Measurements from ENCODE around the gene NRG2. TPM values are rescaled to one million over a fixed set of nuclear protein-coding genes. Genes with fewer than 3 reads are reported as not detected.

NRG2 gene
- total RNA-seq, 1 donor from 2014 or later, result 1.4 TPM

DNA sequence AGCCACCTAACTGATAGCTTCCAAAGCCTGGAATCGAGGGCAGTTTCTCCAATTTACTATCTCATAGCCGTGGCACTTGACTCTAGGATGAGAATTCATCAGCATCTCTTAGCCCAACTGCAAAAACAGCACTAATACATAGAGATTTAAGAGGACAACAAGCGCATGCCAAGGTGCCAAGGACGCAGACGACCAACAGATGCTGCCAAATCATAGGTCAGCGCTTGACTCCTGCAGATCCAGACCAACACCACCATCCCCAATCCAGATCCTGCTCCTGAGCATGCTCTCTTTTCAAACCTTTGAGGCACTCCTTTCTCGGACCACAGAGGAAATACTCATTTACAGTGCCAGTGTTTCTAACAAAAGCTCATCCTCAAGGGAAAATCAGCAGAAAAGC lies 24.6 kb downstream of the NRG2 start:
- Mint-ChIP-seq H3K27me3 (peaks cover 4% of the 10 kb centered on the region), H3K27ac (no peak overlapping the region), H3K9me3 (no peaks in the 10 kb centered on the region), H3K4me3 (no peak overlapping the region), H3K4me1 (ENCODE audit: unreplicated experiment) (no peaks in the 10 kb centered on the region), H3K36me3 (no peaks in the 10 kb centered on the region)
- DNase-seq (ENCODE audit: extremely low spot score, unreplicated experiment), result no peak
- TF ChIP-seq, protein P1, sequence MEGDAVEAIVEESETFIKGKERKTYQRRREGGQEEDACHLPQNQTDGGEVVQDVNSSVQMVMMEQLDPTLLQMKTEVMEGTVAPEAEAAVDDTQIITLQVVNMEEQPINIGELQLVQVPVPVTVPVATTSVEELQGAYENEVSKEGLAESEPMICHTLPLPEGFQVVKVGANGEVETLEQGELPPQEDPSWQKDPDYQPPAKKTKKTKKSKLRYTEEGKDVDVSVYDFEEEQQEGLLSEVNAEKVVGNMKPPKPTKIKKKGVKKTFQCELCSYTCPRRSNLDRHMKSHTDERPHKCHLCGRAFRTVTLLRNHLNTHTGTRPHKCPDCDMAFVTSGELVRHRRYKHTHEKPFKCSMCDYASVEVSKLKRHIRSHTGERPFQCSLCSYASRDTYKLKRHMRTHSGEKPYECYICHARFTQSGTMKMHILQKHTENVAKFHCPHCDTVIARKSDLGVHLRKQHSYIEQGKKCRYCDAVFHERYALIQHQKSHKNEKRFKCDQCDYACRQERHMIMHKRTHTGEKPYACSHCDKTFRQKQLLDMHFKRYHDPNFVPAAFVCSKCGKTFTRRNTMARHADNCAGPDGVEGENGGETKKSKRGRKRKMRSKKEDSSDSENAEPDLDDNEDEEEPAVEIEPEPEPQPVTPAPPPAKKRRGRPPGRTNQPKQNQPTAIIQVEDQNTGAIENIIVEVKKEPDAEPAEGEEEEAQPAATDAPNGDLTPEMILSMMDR (conservative IDR thresholded peaks at IDR 0.05), result no peak

GRCh38 chr5:140018096-140018481 lies 25.0 kb downstream of the NRG2 start:
- Mint-ChIP-seq H3K9me3 (no peaks in the 10 kb centered on the region), H3K27me3 (peaks cover 4% of the 10 kb centered on the region), H3K27ac (no peak overlapping the region), H3K4me3 (no peak overlapping the region), H3K4me1 (ENCODE audit: unreplicated experiment) (no peaks in the 10 kb centered on the region), H3K36me3 (no peaks in the 10 kb centered on the region)
- TF ChIP-seq, protein P1 (conservative IDR thresholded peaks at IDR 0.05), result no peak
- DNase-seq (ENCODE audit: extremely low spot score, unreplicated experiment), result no peak

- H3K4me3 Mint-ChIP-seq, result no peak overlapping the region
- no peak for DNase-seq (ENCODE audit: extremely low spot score, unreplicated experiment)
- no peak overlapping the region for H3K27ac Mint-ChIP-seq
- H3K36me3 Mint-ChIP-seq, result no peaks in the 10 kb centered on the region
- H3K27me3 Mint-ChIP-seq, result peaks cover 4% of the 10 kb centered on the region
- TF ChIP-seq, protein P1 (conservative IDR thresholded peaks at IDR 0.05), result no peak
- H3K4me1 Mint-ChIP-seq (ENCODE audit: unreplicated experiment), result no peaks in the 10 kb centered on the region
- no peaks in the 10 kb centered on the region for H3K9me3 Mint-ChIP-seq
Measured at GRCh38 chr5:140017397-140018095, 25.6 kb downstream of the NRG2 start.

DNA sequence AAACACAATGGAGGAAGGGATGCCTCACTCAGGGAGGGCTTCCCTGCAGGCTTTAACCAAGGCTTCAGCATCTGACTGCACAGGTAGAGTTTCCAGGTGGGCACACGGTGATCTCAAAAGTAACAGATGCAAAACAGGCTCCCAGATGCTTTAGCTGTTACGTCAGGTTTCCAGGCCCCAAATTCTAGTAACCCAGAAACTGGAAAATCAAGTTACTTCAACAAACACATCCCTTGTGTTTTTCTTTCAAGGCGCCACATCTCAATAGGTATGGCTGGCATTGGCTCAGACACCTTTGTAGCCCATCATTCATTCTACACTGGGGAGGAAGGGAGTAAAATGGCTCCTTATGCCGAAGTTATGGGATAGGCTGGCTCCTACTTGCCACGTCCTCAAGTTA lies 27.4 kb downstream of the NRG2 start:
- Mint-ChIP-seq H3K27me3 (peaks cover 4% of the 10 kb centered on the region), H3K27ac (no peak overlapping the region), H3K9me3 (no peaks in the 10 kb centered on the region), H3K36me3 (no peaks in the 10 kb centered on the region), H3K4me3 (no peak overlapping the region), H3K4me1 (ENCODE audit: unreplicated experiment) (no peaks in the 10 kb centered on the region)
- DNase-seq (ENCODE audit: extremely low spot score, unreplicated experiment), result no peak
- TF ChIP-seq, protein P1 (conservative IDR thresholded peaks at IDR 0.05), result no peak

- TF ChIP-seq, protein P1 (conservative IDR thresholded peaks at IDR 0.05), result no peak
- no peak overlapping the region for H3K4me3 Mint-ChIP-seq
- H3K36me3 Mint-ChIP-seq, result no peaks in the 10 kb centered on the region
- H3K4me1 Mint-ChIP-seq (ENCODE audit: unreplicated experiment), result no peaks in the 10 kb centered on the region
- peaks cover 4% of the 10 kb centered on the region for H3K27me3 Mint-ChIP-seq
- no peak for DNase-seq (ENCODE audit: extremely low spot score, unreplicated experiment)
- H3K27ac Mint-ChIP-seq, result no peak overlapping the region
- H3K9me3 Mint-ChIP-seq, result no peaks in the 10 kb centered on the region
Measured at GRCh38 chr5:140014751-140015150, 28.3 kb downstream of the NRG2 start.
